ENCODE data around the gene ACVR1.

DNA sequence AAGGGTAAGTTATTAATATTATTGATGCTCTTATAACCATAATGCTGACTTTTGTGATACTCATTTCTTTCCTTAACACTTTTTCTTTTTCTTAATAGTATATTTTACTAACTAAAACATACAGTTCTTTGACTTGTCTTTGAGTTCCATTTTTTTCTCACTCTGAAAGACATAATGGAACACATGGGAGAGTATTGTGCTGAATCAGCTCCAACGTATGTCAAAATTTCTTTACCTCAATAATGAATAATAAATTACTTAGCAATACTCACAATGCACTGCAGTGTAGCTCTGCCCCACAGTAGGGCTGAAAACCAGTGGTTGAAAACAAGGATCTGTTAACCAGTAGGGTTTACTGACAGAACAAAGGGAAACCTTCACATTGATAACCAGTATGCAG lies 40.7 kb downstream of the ACVR1 start:
- TF ChIP-seq EZH2 (IDR thresholded peaks at IDR 0.05; ENCODE audit: low read length, missing control alignments): no peak
- TF ChIP-seq, protein P1, sequence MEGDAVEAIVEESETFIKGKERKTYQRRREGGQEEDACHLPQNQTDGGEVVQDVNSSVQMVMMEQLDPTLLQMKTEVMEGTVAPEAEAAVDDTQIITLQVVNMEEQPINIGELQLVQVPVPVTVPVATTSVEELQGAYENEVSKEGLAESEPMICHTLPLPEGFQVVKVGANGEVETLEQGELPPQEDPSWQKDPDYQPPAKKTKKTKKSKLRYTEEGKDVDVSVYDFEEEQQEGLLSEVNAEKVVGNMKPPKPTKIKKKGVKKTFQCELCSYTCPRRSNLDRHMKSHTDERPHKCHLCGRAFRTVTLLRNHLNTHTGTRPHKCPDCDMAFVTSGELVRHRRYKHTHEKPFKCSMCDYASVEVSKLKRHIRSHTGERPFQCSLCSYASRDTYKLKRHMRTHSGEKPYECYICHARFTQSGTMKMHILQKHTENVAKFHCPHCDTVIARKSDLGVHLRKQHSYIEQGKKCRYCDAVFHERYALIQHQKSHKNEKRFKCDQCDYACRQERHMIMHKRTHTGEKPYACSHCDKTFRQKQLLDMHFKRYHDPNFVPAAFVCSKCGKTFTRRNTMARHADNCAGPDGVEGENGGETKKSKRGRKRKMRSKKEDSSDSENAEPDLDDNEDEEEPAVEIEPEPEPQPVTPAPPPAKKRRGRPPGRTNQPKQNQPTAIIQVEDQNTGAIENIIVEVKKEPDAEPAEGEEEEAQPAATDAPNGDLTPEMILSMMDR (conservative IDR thresholded peaks at IDR 0.05 in 1 of 2, IDR thresholded peaks at IDR 0.05 in 1 of 2; ENCODE audit: low read depth in 1 of 2, low read length in 2 of 2): no peak
